Upper lobe of left lung (tissue), 4 donors: Measurements from ENCODE around the gene OR5V1.

Experiments used
- CTCF ChIP-seq, 6 experiments: fragments of 450-650 bp in 4 of 6; fragments of 200-600 bp in 2 of 6; sonication (generic) in 2 of 6; IDR thresholded peaks; one replicate each; pipeline ENCODE4 v1.5.1; 2016 to 2019; ENCODE audit warnings: antibody characterized with exemption in 6 of 6
- POLR2A ChIP-seq, 4 donors: fragments of 450-650 bp; IDR thresholded peaks; one replicate each; pipeline ENCODE4 v1.5.1; 2016 to 2017; ENCODE audit warnings: antibody characterized with exemption in 4 of 4, mild to moderate bottlenecking in 2 of 4
- POLR2AphosphoS5 ChIP-seq, 2 donors: sonication (generic); formaldehyde crosslinking; IDR thresholded peaks; one replicate each; pipeline ENCODE4 v1.5.1; 2017; ENCODE audit warnings: antibody characterized with exemption in 2 of 2

- no peak for TF ChIP-seq CTCF (IDR thresholded peaks at IDR 0.05)
- no peak for TF ChIP-seq POLR2A (IDR thresholded peaks at IDR 0.05)
- no peak for TF ChIP-seq POLR2AphosphoS5 (IDR thresholded peaks at IDR 0.05)
Measured at GRCh38 chr6:29403801-29404200, 35.1 kb upstream of the OR5V1 start.
